ENCODE data around the gene SLU7.

The SLU7 gene

GRCh38 chr5:160435532-160435931 lies 16.7 kb upstream of the SLU7 start:
- no peak for TF ChIP-seq CTCF (conservative IDR thresholded peaks at IDR 0.05; ENCODE audit: control insufficient read depth, insufficient read depth, low read depth, low read length)
- DNase-seq (ENCODE audit: low read depth) = no peak
- no peak overlapping the region for H3K4me3 ChIP-seq (ENCODE audit: control insufficient read depth, low read depth, low read length)

GRCh38 chr5:160434022-160434531 lies 15.2 kb upstream of the SLU7 start:
- DNase-seq (ENCODE audit: low read depth) = no peak
- no peak for TF ChIP-seq CTCF (conservative IDR thresholded peaks at IDR 0.05; ENCODE audit: control insufficient read depth, insufficient read depth, low read depth, low read length)
- H3K4me3 ChIP-seq (ENCODE audit: control insufficient read depth, low read depth, low read length) = no peak overlapping the region

GRCh38 chr5:160432787-160433186 lies 13.9 kb upstream of the SLU7 start:
- TF ChIP-seq CTCF (conservative IDR thresholded peaks at IDR 0.05; ENCODE audit: control insufficient read depth, insufficient read depth, low read depth, low read length) = no peak
- no peak overlapping the region for H3K4me3 ChIP-seq (ENCODE audit: control insufficient read depth, low read depth, low read length)
- no peak for DNase-seq (ENCODE audit: low read depth)

GRCh38 chr5:160432196-160432595 lies 13.3 kb upstream of the SLU7 start:
- H3K4me3 ChIP-seq (ENCODE audit: control insufficient read depth, low read depth, low read length) = no peak overlapping the region
- TF ChIP-seq CTCF (conservative IDR thresholded peaks at IDR 0.05; ENCODE audit: control insufficient read depth, insufficient read depth, low read depth, low read length) = no peak
- no peak for DNase-seq (ENCODE audit: low read depth)

GRCh38 chr5:160427607-160428006 lies 8.7 kb upstream of the SLU7 start:
- no peak overlapping the region for H3K4me3 ChIP-seq (ENCODE audit: control insufficient read depth, low read depth, low read length)
- DNase-seq (ENCODE audit: low read depth) = no peak
- no peak for TF ChIP-seq CTCF (conservative IDR thresholded peaks at IDR 0.05; ENCODE audit: control insufficient read depth, insufficient read depth, low read depth, low read length)

GRCh38 chr5:160423099-160423498 lies 4.2 kb upstream of the SLU7 start:
- peak overlapping the region; percentile 71 for H3K4me3 ChIP-seq (ENCODE audit: control insufficient read depth, low read depth, low read length)
- DNase-seq (ENCODE audit: low read depth) = no peak
- no peak for TF ChIP-seq CTCF (conservative IDR thresholded peaks at IDR 0.05; ENCODE audit: control insufficient read depth, insufficient read depth, low read depth, low read length)
